Choroid plexus epithelial cell (primary cell): ENCODE results near the gene COL18A1.
A peak's percentile ranks its signal among the peaks of the same experiment; 100 is the strongest.

Experiments
- DNase-seq: peaks from one replicate; pipeline ENCODE4 v3.0.0-alpha.2; 2010; ENCODE audit warnings: low read depth
- H3K4me3 ChIP-seq: 2 replicates; pipeline ENCODE4 v1.5.1; 2011; ENCODE audit warnings: low read depth, mild to moderate bottlenecking, control low read depth, low read length, moderate library complexity
- TF ChIP-seq, protein P1 (sequence below): conservative IDR thresholded peaks from 2 replicates; pipeline ENCODE4 v1.5.1; 2011; ENCODE audit warnings: low read depth, mild to moderate bottlenecking, control low read depth, inconsistent platforms, low read length, moderate library complexity

COL18A1 gene

DNA sequence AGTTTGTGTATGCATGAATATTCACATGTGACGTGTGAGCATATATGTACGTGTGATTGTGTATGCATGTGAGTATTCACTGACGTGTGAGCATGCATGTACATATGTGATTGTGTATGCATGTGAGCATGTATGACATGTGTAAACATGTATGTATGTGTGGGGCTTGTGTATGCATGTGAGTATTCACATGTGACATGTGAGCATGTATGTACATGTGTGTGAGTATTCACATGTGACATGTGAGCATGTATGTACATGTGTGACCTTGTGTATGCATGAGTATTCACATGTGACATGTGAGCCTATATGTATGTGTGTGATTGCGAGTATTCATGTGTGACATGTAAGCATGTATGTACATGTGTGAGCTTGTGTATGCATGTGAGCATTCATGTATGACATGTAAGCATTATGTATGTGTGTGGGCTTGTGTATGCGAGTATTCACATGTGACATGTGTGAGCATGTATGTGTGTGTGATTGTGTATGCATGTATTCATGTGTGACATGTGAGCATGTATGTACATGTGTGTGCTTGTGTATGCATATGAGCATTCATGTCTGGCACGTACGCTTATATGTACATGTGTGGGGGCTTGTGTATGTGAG is 47.8 kb downstream of the COL18A1 start:
- no peak overlapping the region for H3K4me3 ChIP-seq
- TF ChIP-seq, protein P1, sequence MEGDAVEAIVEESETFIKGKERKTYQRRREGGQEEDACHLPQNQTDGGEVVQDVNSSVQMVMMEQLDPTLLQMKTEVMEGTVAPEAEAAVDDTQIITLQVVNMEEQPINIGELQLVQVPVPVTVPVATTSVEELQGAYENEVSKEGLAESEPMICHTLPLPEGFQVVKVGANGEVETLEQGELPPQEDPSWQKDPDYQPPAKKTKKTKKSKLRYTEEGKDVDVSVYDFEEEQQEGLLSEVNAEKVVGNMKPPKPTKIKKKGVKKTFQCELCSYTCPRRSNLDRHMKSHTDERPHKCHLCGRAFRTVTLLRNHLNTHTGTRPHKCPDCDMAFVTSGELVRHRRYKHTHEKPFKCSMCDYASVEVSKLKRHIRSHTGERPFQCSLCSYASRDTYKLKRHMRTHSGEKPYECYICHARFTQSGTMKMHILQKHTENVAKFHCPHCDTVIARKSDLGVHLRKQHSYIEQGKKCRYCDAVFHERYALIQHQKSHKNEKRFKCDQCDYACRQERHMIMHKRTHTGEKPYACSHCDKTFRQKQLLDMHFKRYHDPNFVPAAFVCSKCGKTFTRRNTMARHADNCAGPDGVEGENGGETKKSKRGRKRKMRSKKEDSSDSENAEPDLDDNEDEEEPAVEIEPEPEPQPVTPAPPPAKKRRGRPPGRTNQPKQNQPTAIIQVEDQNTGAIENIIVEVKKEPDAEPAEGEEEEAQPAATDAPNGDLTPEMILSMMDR, result no peak
- DNase-seq, result no peak

DNA sequence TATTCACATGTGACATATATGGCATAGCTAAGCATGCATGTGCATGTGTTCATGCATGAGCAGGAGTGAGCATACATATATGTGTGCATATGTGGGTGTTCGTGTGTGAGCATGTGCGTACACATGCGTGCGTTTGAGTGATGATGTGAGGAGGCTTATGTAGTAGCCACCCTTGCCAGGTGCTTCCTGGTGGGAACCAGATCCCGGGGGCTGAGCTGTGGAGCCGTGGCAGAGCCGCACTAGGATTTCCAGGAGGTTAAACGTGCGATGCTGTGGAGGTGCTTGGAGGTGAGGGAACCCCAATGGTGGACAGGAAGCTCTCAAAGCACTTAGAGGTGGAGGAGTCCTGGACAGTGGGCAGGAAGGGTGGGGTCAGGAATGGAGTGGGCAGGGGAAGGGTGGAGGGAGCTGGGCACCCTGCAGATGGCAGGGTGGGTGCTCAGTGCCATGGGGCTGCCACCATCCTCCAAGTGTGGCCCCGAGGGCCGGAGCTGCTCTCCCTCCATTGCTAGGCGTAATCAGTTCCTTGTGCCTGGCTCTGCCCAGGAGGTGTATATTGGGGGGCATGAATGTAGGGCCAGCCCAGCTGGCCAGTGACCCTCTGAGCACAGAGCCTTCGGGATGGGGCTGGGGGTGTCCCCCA is 48.5 kb downstream of the COL18A1 start:
- DNase-seq, result no peak
- no peak overlapping the region for H3K4me3 ChIP-seq
- TF ChIP-seq, protein P1, result no peak

GRCh38 chr21:45454060-45454925 is 49.3 kb downstream of the COL18A1 start:
- no peak for DNase-seq
- no peak overlapping the region for H3K4me3 ChIP-seq
- TF ChIP-seq, protein P1, result no peak

DNA sequence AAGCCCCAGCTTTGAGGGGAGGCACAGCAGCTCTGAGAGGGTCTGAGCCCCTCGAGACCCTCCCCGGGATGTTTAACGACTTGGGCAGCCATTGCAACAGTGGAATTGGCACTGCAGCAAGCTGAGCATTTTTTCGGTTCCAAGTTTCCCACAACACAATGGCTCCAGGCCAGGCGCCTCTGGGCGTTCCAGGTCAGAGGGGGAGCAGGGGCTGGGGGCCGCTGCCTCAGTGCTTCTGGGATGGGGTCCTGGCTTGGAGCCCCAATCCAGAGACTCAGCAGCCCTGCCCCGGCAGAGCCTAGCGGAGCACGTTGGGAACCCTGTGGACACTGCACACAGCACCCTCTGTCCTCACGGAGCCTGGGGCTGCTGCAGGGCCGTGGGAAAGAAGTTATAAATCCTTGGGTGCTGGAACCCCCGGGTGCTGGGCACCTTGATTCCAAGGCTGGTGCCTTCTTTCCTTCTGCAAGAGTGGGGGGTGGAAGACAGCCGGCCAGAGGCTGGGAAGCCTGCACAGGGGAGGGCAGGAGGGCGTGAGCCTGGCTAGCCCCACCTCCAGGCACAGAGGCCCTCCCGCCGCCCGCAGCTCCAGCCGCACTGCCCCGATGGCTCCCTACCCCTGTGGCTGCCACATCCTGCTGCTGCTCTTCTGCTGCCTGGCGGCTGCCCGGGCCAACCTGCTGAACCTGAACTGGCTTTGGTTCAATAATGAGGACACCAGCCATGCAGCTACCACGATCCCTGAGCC is 50.1 kb downstream of the COL18A1 start:
- peak overlapping the region; percentile 14 for H3K4me3 ChIP-seq
- DNase-seq, result peak; percentile 41
- TF ChIP-seq, protein P1, result no peak

DNA sequence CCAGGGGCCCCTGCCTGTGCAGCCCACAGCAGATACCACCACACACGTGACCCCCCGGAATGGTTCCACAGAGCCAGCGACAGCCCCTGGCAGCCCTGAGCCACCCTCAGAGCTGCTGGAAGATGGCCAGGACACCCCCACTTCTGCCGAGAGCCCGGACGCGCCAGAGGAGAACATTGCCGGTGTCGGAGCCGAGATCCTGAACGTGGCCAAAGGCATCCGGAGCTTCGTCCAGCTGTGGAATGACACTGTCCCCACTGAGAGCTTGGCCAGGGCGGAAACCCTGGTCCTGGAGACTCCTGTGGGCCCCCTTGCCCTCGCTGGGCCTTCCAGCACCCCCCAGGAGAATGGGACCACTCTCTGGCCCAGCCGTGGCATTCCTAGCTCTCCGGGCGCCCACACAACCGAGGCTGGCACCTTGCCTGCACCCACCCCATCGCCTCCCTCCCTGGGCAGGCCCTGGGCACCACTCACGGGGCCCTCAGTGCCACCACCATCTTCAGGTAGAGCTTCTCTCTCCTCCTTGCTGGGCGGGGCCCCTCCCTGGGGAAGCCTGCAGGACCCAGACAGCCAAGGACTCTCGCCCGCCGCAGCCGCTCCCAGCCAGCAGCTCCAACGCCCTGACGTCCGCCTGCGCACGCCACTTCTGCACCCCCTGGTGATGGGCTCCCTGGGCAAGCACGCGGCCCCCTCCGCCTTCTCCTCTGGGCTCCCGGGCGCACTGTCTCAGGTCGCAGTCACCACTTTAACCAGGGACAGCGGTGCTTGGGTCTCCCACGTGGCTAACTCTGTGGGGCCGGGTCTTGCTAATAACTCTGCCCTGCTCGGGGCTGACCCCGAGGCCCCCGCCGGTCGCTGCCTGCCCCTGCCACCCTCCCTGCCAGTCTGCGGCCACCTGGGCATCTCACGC is 51.0 kb downstream of the COL18A1 start:
- H3K4me3 ChIP-seq, result peak overlapping the region; percentile 14
- TF ChIP-seq, protein P1, result no peak

GRCh38 chr21:45456584-45457160 is 51.7 kb downstream of the COL18A1 start:
- no peak overlapping the region for H3K4me3 ChIP-seq
- TF ChIP-seq, protein P1, result no peak
- no peak for DNase-seq

More for the DNA sequence above, 51.0 kb downstream of the COL18A1 start:
- no peak for DNase-seq
